Hepatocyte (in vitro differentiated cells): Measurements from ENCODE around the gene KTI12.

Source experiments
- EZH2 ChIP-seq: fragments of 200-600 bp; sonication (generic); IDR thresholded peaks from 2 replicates; pipeline ENCODE4 v1.6.1; 2016; ENCODE audit warnings: antibody characterized with exemption, mild to moderate bottlenecking, borderline replicate concordance
- TF ChIP-seq, protein P1 (sequence below): fragments of 200-600 bp; sonication (generic); IDR thresholded peaks from 2 replicates; pipeline ENCODE4 v1.5.1; 2016; ENCODE audit warnings: antibody characterized with exemption, mild to moderate bottlenecking; ENCODE audit not compliant: poor library complexity

DNA sequence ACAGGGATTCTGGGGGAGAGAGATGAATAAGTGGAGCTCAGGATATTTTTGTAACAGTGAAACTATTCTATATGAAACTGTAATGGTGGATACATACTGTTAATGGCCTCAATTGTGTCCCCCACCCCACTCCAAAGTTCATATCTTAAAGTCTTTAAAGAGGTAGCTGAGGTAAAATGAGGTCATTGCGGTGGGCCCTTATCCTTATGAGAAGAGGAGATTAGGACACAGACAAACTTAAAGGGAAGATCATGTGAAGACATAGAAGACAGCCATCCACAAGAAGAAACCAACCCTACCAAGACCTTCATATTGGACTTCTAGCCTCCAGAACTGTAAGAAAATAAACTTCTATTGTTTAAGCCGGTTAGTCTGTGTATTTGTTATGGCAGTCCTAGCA lies 11.6 kb upstream of the KTI12 start:
- TF ChIP-seq, protein P1, sequence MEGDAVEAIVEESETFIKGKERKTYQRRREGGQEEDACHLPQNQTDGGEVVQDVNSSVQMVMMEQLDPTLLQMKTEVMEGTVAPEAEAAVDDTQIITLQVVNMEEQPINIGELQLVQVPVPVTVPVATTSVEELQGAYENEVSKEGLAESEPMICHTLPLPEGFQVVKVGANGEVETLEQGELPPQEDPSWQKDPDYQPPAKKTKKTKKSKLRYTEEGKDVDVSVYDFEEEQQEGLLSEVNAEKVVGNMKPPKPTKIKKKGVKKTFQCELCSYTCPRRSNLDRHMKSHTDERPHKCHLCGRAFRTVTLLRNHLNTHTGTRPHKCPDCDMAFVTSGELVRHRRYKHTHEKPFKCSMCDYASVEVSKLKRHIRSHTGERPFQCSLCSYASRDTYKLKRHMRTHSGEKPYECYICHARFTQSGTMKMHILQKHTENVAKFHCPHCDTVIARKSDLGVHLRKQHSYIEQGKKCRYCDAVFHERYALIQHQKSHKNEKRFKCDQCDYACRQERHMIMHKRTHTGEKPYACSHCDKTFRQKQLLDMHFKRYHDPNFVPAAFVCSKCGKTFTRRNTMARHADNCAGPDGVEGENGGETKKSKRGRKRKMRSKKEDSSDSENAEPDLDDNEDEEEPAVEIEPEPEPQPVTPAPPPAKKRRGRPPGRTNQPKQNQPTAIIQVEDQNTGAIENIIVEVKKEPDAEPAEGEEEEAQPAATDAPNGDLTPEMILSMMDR = no peak
- no peak for TF ChIP-seq EZH2
